Measurements from ENCODE around the gene METRN.
"Not testable (repeated sequence)": the region's sequence is repeated elsewhere in the genome, so short reads cannot be mapped to it uniquely, and the experiment has no call there.

Gene METRN

DNA sequence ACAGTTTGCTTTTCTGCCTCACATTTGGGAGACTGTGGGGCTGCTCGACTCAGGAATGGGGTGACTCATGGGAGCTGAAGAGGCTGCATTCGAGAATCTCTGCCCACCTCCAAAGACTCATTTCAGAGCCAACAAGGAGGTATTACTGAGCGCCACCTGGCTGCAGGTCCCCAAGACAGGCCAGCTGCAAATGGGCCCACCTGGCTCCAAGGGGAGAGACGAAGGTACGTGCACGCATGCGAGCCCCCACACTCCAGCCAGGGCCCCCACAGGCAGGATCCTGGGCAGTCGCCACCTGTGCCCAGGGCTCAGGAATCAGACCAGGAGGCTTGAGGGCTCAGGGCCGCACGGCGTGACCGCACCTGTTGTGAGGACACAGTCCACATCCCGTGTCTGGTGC is 18.0 kb downstream of the METRN start:
- DNase-seq (ENCODE audit: insufficient read length, low spot score) (no peak), FAIRE-seq (no peak)

DNA sequence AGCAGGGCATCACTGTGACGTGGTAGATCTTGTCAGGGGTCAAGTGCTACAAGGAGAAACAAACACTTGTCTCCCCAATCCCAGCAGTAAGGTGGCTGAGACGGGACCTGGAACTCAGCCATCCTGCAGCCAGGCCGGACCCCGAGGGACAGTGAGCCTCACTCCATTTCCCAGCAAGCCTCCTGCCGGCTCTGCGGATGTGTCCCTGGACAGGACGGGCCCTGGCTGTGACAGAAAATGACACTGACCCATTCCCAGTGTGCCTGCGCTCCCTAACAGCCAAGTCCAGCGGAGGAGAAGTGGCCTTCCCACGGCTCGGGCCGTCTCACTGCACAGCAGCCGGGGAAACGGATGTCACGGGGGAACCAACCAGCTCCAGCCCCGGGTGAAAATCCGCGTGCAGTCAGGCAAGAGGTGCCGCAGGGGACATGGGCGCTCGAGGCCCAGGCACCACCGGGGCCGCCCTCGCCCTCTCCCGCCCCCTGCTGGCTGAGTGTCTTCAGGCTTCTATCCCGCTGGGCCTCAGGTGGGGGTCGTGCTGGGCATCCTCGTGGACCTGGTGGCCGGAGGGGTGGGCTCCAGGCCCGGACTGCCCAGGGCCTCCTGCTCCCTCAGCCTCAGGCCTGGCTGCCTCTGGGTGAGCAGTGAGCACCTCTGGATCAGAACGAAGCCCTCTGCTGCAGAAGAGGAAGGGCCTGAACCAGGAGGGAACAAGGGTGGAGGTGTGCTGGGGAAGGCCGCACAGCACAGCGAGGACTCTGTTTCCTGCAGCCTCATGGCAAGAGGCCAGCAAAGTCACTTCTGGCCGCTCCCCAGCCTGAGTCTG is 18.7 kb downstream of the METRN start:
- DNase-seq (ENCODE audit: insufficient read length, low spot score) (no peak), FAIRE-seq (peak; percentile 36)

DNA sequence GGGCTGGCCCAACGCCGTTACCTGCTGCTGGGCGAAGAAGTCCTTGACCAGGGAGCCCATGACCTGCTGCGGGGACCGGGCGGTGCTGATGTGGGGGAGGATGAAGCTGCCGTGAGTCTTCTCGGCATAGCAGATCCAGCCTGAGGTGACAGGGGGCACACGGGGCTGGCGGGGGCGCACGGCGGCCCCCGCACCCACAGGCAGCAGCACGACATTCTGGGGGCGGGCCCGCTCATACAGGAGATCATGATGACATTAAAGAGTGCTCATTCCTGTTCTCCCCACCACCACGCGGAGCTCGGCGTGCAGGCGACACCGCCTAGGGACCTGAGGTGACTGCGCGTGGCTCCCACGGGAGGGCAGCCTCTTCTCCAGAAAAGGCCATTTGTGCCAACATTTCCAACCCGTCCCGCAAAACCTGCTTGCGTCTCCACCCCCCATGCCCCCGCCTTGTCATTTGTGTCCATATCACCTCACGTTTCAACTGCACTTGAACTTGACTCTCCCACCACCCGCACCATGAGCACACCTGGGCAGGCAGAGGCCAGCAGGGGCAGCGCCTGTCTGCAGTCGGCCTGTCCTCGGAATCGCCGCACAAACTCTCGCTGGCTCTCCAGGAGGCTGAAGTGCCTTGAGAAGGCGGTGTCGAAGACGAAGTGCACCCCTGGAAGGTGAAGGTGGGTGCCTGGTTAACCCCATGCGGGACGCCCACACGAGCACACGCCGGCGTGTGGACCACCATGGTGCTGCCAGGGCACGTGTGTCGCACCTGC is 19.5 kb downstream of the METRN start:
- no peak for FAIRE-seq
- no peak for DNase-seq (ENCODE audit: insufficient read length, low spot score)

DNA sequence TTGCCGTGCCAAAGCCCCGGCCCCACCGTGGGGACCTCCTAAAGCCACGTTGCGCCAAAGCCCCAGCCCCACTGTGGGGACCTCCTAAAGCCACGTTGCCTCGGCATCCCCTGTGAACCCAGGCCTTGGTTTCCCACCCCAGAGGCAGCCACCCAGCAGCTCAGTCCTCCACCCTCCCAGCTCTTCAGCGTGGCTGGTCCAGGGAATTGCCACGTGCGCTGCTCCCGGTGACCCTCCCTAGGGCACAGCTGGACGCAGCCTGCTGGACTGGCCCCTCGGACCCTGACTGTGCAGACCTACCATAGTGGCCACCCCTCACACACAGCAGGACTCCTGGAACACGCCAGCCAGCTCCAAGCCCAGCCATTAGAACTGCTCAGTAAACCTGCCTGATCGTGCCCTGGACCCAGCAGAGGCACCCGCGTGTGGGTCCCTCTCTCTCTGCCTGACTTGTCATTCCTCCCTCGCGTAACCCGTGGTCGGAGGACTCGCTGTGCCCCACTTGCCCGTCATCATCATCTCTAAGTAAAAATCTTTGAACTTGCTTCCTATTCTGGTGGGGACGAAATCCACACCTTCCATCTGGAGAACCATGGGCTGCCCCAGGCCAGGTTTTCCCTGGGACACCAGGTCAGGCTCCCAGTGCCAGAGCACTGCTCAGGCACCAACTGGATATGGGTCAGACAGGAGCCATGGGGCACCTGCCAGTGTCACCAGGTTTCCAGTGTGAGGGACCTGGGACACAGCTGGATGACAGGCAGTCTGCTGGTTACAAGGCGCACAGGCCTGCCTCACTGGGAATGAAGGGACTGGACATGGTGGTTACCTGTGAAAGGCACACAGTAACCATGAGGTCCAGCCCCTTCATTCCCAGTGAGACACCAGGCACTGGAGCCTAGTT is 20.3 kb downstream of the METRN start:
- DNase-seq (ENCODE audit: insufficient read length, low spot score) (no peak), FAIRE-seq (no peak)

DNA sequence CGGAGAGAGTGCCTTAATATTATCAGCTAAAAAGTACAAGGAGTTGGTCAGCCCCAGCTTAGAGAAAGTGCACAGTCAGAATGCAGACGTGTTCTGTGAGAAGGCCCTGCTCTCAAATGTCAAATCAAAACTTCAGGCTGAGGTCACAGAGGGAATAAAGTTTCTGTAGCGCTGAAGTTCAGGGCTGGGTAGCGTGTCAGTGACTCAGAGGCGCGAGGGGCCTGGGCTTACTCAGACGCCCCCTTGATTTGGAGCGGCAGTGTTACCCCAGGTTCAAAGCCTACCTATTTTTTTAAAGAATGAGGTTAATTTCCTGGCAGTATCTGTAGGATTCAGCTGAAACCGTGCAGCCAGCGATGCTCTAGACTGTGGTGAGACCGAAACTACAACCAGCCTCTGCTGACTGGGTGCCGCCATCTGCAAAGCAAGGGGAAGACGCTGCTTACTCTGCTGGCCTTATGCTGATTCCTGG is 21.1 kb downstream of the METRN start:
- FAIRE-seq, result no peak

DNA sequence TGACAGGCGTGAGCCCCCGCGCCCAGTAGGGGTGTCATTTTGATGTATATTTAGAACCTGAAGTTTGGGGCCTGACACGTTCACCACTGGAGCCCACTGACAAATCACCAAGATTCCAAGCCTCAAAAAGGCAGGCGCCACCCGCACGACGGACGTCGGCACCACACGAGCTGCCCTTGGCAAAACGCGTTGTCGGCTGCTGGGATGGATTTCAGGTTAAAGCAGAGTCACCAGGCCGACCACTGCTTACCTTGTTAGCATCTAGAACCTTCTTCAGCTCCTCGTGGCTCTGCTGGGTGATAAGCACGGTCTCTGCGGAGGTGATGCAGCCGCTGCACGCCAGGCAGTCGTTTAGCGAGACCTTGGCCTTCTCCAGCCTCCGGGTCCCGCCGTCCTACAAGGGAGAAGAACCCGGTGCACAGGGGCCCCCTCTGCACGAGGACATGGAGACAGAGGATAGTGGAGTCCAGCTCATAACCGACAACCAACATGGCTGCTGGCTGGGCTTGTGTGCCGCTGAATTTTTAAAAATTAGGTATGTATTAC is 22.1 kb downstream of the METRN start:
- no peak for DNase-seq (ENCODE audit: insufficient read length, low spot score)
- FAIRE-seq, result no peak

More for the DNA sequence above, 21.1 kb downstream of the METRN start:
- DNase-seq (ENCODE audit: insufficient read length, low spot score), result no peak

DNA sequence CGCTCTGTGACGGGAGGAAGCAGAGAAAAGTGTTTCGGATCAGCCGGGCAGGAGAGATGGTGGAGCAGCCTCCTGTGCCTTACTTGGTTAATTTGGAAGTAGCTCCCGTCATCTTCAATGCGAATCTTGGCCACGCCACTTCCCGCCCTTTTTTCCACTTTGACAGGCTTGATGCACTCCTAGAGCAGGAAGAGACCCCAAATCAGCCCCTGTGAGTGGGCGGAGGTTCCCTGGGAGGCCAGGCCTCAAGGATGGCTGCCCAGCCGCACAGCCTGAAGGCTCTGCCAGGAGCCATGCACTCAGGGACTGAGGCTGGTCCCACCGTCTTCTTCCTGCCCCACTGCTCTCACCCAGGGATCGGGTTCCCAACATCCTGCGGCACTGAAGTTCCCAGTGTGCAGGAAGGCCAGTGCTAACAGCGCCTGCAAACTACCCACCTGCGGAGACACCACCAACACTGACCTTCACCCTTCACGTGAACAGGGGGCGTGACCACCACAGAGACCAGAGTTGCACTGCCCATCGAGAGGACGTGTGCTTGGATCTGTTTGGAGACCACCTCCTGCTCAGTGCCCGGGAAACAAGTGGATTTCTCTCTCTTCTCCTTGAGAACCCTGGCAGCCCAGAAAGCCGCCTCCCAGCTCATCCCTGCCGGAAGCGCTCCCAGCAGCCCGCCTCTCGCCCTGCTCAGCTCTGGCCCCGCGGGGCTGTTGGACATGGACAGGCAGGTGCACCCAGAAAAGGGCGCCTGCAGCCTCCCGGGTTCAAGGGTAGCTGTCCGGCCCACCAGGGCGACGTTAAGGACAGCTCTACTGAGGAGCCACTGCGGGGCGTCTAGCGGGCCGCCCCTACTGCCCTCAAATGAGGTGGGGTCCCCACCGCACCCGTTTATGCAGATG is 24.9 kb downstream of the METRN start:
- FAIRE-seq, result no peak

DNA sequence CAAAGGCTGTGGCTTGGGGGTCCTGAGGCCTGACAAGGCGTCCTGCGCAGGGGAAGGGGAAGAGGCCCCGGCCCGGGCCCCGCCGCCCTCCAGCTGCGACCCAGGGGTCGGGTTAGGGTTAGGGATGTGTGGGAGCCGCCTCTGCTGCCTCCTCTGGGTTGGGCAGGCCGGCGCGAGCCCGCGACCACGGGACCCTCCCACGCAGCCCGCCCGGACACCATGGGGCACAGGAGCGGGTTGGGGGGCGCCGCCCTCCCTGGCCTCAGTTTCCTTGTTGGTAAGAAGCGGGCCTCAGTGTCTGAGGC is 25.5 kb downstream of the METRN start:
- DNase-seq (ENCODE audit: insufficient read length, low spot score) (no peak), FAIRE-seq (no peak)

More for the DNA sequence above, 24.9 kb downstream of the METRN start:
- DNase-seq (ENCODE audit: insufficient read length, low spot score), result no peak

DNA sequence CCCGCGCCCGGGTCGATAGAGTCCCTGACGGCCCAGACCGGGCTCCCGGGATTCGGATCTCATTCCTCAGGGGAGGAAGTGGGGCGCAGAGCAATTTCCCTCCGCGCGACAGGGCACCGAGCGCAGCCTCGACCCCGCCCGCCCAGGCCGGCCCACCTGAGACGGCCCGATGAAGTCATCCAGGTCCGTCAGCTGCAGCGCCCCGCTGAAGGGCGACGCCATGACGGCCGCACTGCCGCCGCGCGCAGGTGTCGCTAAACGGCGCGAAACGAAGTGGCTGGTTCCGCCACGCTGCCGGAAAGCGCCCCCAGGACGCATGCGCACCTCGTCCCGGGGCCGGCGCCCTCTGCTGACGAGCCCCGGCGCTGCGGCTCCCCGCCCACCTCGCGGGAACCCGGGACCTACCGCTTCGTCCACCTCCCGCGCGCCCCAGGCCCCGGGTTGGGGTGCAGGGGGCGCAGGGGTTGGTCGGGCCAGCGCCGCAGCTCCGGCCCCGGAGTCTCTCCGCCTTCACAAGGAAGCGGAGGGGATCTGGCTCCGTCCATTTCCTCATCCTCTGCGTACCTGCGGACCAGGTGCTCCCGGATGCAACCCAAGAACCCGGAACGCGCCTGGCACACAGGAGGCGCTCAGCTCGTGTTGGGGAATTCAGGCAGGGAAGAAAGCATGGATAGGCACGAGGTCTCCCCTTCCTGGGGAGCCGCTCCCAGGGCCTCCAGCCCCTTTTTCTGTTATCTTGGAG is 26.0 kb downstream of the METRN start, which contains the start of gene CIAO3:
TSS of gene CIAO3 (minus strand) at position 234 of the 742 bp plus-strand sequence. CDS start at position 222, 12 bp downstream.
- DNase-seq (ENCODE audit: insufficient read length, low spot score) (peak; percentile 91), FAIRE-seq (peak; percentile 97)

DNA sequence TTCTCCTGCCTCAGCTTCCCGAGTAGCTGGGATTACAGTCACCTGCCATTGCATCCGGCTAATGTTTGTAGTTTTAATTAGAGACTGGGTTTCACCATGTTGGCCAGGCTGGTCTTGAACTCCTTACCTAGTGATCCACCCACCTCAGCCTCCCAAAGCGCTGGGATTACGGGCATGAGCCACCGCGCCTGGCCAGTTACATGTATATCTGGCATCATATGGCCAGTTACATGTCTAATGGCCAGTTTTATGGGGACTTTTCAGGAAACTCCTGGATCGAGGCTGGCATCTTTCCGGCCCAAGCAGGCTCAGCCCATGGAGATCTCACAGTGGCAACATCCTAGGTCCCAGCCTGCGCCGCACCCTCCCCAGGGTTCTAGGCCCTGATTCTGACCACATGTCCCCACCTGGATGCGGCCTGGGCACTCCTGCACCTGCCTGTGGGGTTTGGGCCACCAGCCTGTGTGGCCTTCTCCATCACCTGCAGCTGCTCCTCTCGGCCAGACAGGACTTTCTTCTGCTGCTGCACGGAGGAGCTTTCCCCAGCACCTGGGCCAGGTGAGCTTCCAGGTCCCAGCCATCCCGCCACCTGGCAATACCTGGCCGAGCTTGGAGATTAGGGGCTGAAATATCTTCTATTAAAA is 27.2 kb downstream of the METRN start:
- FAIRE-seq (no peak), DNase-seq (ENCODE audit: insufficient read length, low spot score) (no peak)

DNA sequence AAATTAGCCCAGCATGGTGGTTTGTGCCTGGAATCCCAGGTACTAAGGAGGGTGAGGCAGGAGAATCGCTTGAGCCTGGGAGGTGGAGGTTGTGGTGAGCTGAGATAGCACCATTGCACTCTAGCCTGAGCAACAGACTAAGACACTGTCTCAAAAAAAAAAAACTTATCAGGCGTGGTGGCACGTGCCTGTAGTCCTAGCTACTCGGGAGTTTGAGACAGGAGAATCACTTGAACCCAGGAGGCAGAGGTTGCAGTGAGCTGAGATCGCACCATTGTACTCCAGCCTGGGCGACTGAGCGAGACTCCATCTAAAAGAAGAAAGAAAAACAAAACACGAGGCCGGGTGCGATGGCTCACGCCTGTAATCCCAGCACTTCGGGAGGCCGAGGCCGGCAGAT is 28.0 kb downstream of the METRN start:
- not testable (repeated sequence) for FAIRE-seq; DNase-seq (ENCODE audit: insufficient read length, low spot score)

DNA sequence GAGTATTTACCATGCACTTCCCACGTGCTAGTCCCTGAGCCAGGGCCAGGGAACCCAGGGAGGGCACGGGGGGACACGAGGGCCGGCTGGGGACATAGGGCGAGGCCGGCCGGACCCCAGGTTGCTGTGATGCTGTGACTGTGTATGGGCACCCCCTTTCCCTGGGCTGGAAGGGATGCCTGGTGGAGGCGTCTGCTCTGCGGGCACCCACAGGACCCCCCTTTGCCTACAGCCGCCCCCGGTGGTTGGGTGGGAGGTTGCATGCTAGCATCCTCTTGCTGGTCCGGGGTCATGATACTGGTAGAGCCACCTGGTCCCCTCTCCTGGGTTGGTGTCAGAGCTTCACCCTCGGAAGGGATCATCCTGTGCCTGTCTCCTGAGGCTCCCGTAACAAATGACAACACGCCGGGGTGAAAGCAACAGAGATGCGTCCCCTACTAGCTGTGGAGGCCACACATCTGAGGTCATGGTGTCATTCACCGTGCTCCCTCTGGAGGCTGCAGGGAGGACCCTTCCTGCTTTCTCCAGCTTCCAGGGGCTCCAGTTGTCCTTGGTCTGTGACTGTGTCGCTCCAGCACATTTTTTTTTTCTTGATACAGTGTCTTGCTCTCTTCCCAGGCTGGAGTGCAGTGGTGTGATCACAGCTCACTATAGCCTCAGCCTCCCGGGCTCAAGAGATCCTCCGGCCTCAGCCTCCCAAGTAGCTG is 29.0 kb downstream of the METRN start:
- FAIRE-seq (no peak), DNase-seq (ENCODE audit: insufficient read length, low spot score) (no peak)

DNA sequence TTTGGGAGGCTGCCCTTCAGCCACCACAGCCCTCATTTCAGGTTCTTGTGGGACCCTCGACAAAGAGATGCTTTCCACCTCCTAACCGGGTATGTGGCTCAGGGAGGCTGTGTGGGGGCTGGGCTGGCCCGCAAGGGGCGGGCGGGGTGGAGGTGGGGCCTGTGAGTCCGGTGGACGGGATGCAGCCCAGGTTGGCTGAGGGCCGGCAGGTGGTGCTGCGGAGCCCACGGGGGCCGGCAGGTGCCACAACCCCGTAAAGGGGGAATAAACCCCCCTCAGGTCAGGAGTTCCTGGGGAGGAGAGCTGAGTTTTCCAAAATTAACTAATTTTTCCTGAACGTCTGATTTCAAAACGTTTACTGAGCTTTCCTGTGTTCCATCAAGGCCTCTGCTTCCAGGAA is 30.8 kb downstream of the METRN start:
- DNase-seq (ENCODE audit: insufficient read length, low spot score), result no peak
- FAIRE-seq, result no peak

DNA sequence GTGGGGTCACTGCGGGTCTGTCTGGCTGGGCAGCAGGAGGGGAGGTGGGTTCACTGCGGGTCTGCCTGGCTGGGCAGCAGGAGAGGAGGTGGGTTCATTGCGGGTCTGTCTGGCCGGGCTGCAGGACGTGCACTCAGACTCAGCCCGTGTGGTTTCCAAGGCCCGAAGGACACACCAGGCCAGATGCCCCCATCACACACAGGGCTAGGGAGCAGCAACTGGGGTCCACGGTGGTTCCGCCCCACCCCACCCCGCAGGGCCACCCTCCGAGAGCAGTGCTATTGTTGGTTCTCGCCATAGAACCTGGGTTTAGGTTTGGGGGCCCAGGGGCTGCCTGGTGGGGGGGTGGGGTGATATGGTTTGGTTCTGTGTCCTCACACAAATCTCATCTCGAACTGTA is 31.7 kb downstream of the METRN start:
- DNase-seq (ENCODE audit: insufficient read length, low spot score), result no peak
- FAIRE-seq, result no peak

DNA sequence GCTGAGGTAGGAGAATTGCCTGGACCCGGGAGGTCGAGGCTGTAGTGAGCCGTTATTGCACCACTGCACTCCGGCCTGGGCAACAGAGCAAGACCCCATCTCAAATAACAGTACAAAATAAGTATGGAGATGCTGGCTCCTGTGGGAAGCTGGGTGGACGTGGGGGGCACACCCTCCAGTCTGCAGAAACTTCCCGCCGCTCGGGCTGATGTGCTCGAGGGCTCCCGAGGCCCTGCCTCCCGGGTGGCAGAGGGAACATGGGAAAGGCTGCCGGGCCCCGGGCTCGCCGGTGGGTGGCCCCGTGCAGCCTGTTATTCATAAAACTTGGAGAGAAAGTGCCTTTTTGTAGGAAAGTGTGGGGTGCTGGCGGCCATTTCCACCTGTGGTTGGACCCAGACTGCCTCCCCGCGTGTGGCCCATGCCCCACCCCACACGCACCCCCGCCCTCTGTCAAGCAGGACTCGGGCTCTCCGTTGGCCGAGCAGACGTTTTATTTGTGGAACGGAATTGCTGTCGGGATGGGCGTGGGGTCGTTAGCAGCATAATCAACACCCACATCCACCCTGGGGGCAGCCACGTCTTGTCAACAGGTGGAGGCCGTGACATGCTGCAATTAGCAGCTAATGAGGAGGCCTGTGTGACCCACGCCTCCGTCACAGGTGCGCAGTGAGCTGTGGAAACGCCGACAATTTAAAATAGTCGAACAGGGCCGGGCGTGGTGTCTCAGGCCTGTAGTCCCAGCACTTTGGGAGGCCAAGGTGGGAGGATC is 33.2 kb downstream of the METRN start:
- no peak for FAIRE-seq
- no peak for DNase-seq (ENCODE audit: insufficient read length, low spot score)

DNA sequence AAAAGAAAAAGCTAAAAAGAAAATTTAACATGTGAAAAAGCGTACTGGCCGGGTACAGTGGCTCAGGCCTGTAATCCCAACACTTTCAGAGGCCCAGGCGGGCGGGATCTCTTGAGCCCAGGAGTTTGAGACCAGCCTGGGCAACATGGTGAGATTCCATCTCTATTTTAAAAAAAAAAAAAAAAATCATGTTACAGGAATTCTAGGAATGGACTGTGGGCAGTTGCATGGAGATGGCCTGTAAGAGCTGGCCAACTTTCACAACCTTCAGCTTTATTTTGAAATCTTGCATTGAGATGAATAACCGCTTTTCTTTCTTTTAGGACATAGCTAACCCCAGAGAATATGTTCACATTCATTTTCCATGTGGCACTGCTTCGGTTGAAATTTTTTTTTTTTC is 34.1 kb downstream of the METRN start:
- FAIRE-seq (no peak), DNase-seq (ENCODE audit: insufficient read length, low spot score) (no peak)

DNA sequence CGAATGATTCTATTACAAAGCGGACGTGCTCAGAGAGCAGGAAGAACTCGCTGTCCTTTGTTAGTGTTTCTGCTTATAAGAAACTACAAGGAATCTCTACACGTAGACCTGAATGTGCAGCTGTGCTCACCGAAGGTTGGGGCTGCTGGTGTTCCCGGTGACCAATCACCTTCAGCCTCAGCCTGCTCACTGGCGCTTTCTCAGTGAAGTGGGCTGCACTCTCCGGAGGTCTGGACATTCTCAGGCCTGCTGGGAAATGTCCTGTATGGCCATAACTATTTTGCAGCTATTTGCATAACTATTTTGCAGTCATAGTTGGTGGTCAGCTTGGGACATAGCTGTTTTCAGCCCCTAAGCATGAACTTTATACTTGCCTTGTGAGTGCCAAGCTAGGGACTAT is 35.6 kb downstream of the METRN start:
- FAIRE-seq (no peak), DNase-seq (ENCODE audit: insufficient read length, low spot score) (no peak)
